GM12878 (cell line): ENCODE data around the gene PACS1. TPM values are rescaled to one million over a fixed set of nuclear protein-coding genes. Genes with fewer than 3 reads are reported as not detected.

Source experiments
- ATAC-seq: fragments of 200-7000 bp; cut with Tn5 transposase; 3 replicates; pipeline ENCODE4 v1.9.1; 2020; ENCODE audit warnings: mild to moderate bottlenecking, moderate library complexity
- BruUV-seq: library from RNA; stranded (reverse); fragments of 400-500 nt; replicated peaks from 2 replicates; lab custom pipeline; 2021; lab: Mats Ljungman, UMichigan
- CTCF ChIA-PET: fragments of 300-600 bp; sonication (Branson Sonifier 250); formaldehyde crosslinking; extraction: SDS; loops from one replicate; lab custom pipeline; 2021; ENCODE audit warnings: inconsistent platforms; lab: Yijun Ruan, JAX
- POLR2A ChIA-PET: fragments of 350-600 bp; formaldehyde crosslinking; extraction: SDS; loops from one replicate; lab custom pipeline; 2021; ENCODE audit warnings: inconsistent platforms; lab: Charles Lee
- RAD21 ChIA-PET: fragments of 300-600 bp; sonication (Branson Sonifier 250); formaldehyde crosslinking; loops from one replicate; lab custom pipeline; 2023; ENCODE audit warnings: antibody characterized with exemption; ENCODE audit not compliant: unreplicated experiment; lab: Charles Lee
- SMC1A ChIA-PET: fragments of 300-600 bp; sonication (Branson Sonifier 250); formaldehyde crosslinking; loops from one replicate; lab custom pipeline; 2023; ENCODE audit not compliant: unreplicated experiment, uncharacterized antibody; lab: Charles Lee
- DNase-seq: peaks from one replicate; pipeline ENCODE4 v3.0.0-alpha.2; 2011; ENCODE audit warnings: low read depth, low spot score
- FAIRE-seq: peaks from 3 replicates; lab custom pipeline; 2011; peaks lifted over from hg19 to GRCh38; lab: Jason Lieb, UNC
- H2AFZ ChIP-seq: 2 replicates; pipeline ENCODE4 v1.6.0; 2011; ENCODE audit warnings: low read depth, low read length, control low read depth; ENCODE audit not compliant: control insufficient read depth
- H3K27ac ChIP-seq: 2 replicates; pipeline ENCODE4 v1.5.1; 2011; ENCODE audit warnings: control low read depth; ENCODE audit not compliant: control insufficient read depth, insufficient read depth
- H3K27me3 ChIP-seq, 2 experiments: replicated peaks in 1 of 2; 2 replicates each; pipeline versions ENCODE4 v1.6.0 to v1.6.1; 2011; ENCODE audit warnings: low read length in 1 of 2; ENCODE audit not compliant: control insufficient read depth in 2 of 2, insufficient read depth in 2 of 2
- H3K36me3 ChIP-seq, 2 experiments: 2 replicates each; pipeline ENCODE4 v1.5.1; 2011; ENCODE audit warnings: low read length in 1 of 2; ENCODE audit not compliant: control insufficient read depth in 2 of 2, insufficient read depth in 2 of 2
- H3K4me1 ChIP-seq: 2 replicates; pipeline ENCODE4 v1.6.1; 2011; ENCODE audit warnings: mild to moderate bottlenecking, low read length, moderate library complexity, mixed read lengths; ENCODE audit not compliant: control insufficient read depth, insufficient read depth
- H3K4me2 ChIP-seq: 2 replicates; pipeline ENCODE4 v1.6.0; 2011; ENCODE audit warnings: control low read depth; ENCODE audit not compliant: control insufficient read depth, insufficient read depth
- H3K4me3 ChIP-seq: fragments of 200-600 bp; sonication (generic); 2 replicates; pipeline ENCODE4 v1.5.1; 2016
- H3K79me2 ChIP-seq: 2 replicates; pipeline ENCODE4 v1.6.0; 2011; ENCODE audit warnings: low read length; ENCODE audit not compliant: control insufficient read depth, insufficient read depth
- H3K9ac ChIP-seq: 2 replicates; pipeline ENCODE4 v1.8.0; 2011; ENCODE audit warnings: low read length, control low read depth, mixed read lengths; ENCODE audit not compliant: control insufficient read depth, insufficient read depth
- H3K9me3 ChIP-seq: replicated peaks from 3 replicates; pipeline ENCODE4 v1.5.1; 2011; ENCODE audit warnings: mild to moderate bottlenecking, low read length; ENCODE audit not compliant: control insufficient read depth, insufficient read depth
- H4K20me1 ChIP-seq: 2 replicates; pipeline ENCODE4 v1.6.0; 2011; ENCODE audit not compliant: control insufficient read depth, insufficient read depth
- ASH2L ChIP-seq: fragments of 300-600, 200-600 bp; sonication (generic); IDR thresholded peaks from 2 replicates; pipeline ENCODE4 v1.6.1; 2017; ENCODE audit warnings: low read depth, mild to moderate bottlenecking, borderline replicate concordance
- BCL3 ChIP-seq: IDR thresholded peaks from 2 replicates; pipeline ENCODE4 v1.6.1; 2011; ENCODE audit warnings: borderline replicate concordance, low read depth, mild to moderate bottlenecking, moderate library complexity, low read length; ENCODE audit not compliant: insufficient read depth, poor library complexity, severe bottlenecking
- CHD4 ChIP-seq: fragments of 200-600 bp; sonication (generic); IDR thresholded peaks from 2 replicates; pipeline ENCODE4 v1.6.1; 2016; ENCODE audit warnings: mild to moderate bottlenecking
- CREM ChIP-seq: IDR thresholded peaks from 2 replicates; pipeline ENCODE4 v1.6.1; 2014; ENCODE audit warnings: antibody characterized with exemption, low read depth
- DPF2 ChIP-seq: fragments of 450-650 bp; IDR thresholded peaks from 2 replicates; pipeline ENCODE4 v1.6.1; 2017; ENCODE audit warnings: mild to moderate bottlenecking
- EED ChIP-seq: sonication (generic); IDR thresholded peaks from 2 replicates; pipeline ENCODE4 v1.6.1; 2016; ENCODE audit warnings: antibody characterized with exemption, low read depth
- IRF5 ChIP-seq: fragments of 450-650 bp; IDR thresholded peaks from 2 replicates; pipeline ENCODE4 v1.6.1; 2017; ENCODE audit warnings: borderline replicate concordance
- PAX8 ChIP-seq: fragments of 450-650 bp; IDR thresholded peaks from 2 replicates; pipeline ENCODE4 v1.6.1; 2017; ENCODE audit warnings: mild to moderate bottlenecking, moderate library complexity
- RCOR1 ChIP-seq: conservative IDR thresholded peaks from 2 replicates; pipeline ENCODE4 v1.6.1; 2012; ENCODE audit warnings: low read depth, low read length, improper control_type of control experiment
- RFX5 ChIP-seq: IDR thresholded peaks from 2 replicates; pipeline ENCODE4 v1.6.1; 2011; ENCODE audit warnings: low read depth, low read length, improper control_type of control experiment
- RUNX3 ChIP-seq: IDR thresholded peaks from 2 replicates; pipeline ENCODE4 v1.6.1; 2012; ENCODE audit warnings: low read length, inconsistent platforms
- TCF12 ChIP-seq: IDR thresholded peaks from 2 replicates; pipeline ENCODE4 v1.6.1; 2011; ENCODE audit warnings: low read depth, mild to moderate bottlenecking, low read length
- WGBS: methylation state at CpG from one replicate; pipeline ENCODE4 v1.1.6; 2016; ENCODE audit warnings: low lambda C conversion rate; ENCODE audit not compliant: insufficient replicate concordance, insufficient coverage; ENCODE audit errors: missing lambda C conversion rate; 5-methylcytosine and 5-hydroxymethylcytosine counted together
- in situ Hi-C: fragments of 300-500 bp; cut with MboI; formaldehyde crosslinking; loops from 9 replicates; pipeline ENCODE4 v1.14.3; 2018; ENCODE audit warnings: mixed read lengths
- intact Hi-C: fragments of 100-400 bp; cut with micrococcal nuclease; formaldehyde crosslinking; loops from one replicate; pipeline ENCODE4 v1.14.2; 2022; ENCODE audit not compliant: unreplicated experiment
- polyA plus RNA-seq, 11 experiments: library from polyadenylated mRNA; depleted of rRNA in 4 of 11; unstranded in 6 of 11; stranded (reverse) in 5 of 11; fragments of >200 nt; fragmentation: Nextera tagmentation in 4 of 11; fragmentation: Illumina TruSeq in 1 of 11; extraction: Ambion mirVana in 4 of 11; extraction: Trizol in 1 of 11; gene quantifications; 1 replicate in 1 of 11; 2 replicates in 10 of 11; pipeline versions ENCODE4 v1.2.1 to v1.2.3, GENCODE V29; 2011 to 2016; ENCODE audit warnings: inconsistent platforms in 2 of 11, missing spikeins in 2 of 11, low read depth in 1 of 11
- total RNA-seq, 4 experiments: library from RNA; depleted of rRNA in 3 of 4; stranded (reverse); fragments of >200 nt in 3 of 4; fragmentation: Illumina TruSeq in 1 of 4; extraction: Trizol in 1 of 4; gene quantifications; 2 replicates each; pipeline versions ENCODE4 v1.2.1 to v1.2.3, GENCODE V29; 2013 to 2021
- TF ChIP-seq, protein P1 (sequence below): IDR thresholded peaks from 2 replicates; pipeline ENCODE4 v1.6.1; 2012; ENCODE audit warnings: low read depth, low read length, improper control_type of control experiment
- TF ChIP-seq, protein P2 (sequence below): fragments of 450-650 bp; IDR thresholded peaks from 2 replicates; pipeline ENCODE4 v1.6.1; 2017; ENCODE audit warnings: mild to moderate bottlenecking, moderate library complexity

PACS1 gene
- total and polyA plus RNA-seq, 10 of the 15 experiments (the other 5 are each of a cell fraction or from before 2014, with no cell fraction given) = 1.1 to 74.3 (median 17.9) TPM

GRCh38 chr11:66267039-66267378, 196.9 kb downstream of the PACS1 start:
- no peak for DNase-seq
- Histone ChIP-seq H2AFZ (peak overlapping the region; percentile 73), H3K4me3 (peak overlapping the region; percentile 61; the same call in 1 of the 2 replicates), H3K9me3 (no peaks in the 10 kb centered on the region), H3K36me3 (peaks cover 16 to 30% of the 10 kb centered on the region in 2 experiments), H3K4me2 (peak overlapping the region; percentile 99), H3K79me2 (peaks cover 27% of the 10 kb centered on the region), H4K20me1 (no peaks in the 10 kb centered on the region), H3K27ac (no peak overlapping the region), H3K27me3 (no peaks in the 10 kb centered on the region), H3K4me1 (peaks cover 11% of the 10 kb centered on the region), H3K9ac (peak overlapping the region; percentile 31; the same call in 1 of the 2 replicates)
- ATAC-seq = no peak
- SMC1A ChIA-PET = interaction anchor here (1.0 to 2.4 kb wide), 4 partner anchors 13 to 244 kb away, joined by 3 to 10 read pairs (median 5); no protein-coding TSS in a partner anchor
- RAD21 ChIA-PET = interaction anchor here (1.3 kb wide), 1 partner anchor 16 kb away, joined by 5 read pairs; no protein-coding TSS in a partner anchor
- POLR2A ChIA-PET = interaction anchor here (0.6 to 2.6 kb wide), 11 partner anchors 14 to 377 kb away, joined by 3 to 26 read pairs (median 4); partner anchors contain the start of genes SF3B2 and YIF1A
- TF ChIP-seq IRF5 = no peak
- no peak for TF ChIP-seq EED
- no peak for TF ChIP-seq TCF12
- TF ChIP-seq, protein P1, sequence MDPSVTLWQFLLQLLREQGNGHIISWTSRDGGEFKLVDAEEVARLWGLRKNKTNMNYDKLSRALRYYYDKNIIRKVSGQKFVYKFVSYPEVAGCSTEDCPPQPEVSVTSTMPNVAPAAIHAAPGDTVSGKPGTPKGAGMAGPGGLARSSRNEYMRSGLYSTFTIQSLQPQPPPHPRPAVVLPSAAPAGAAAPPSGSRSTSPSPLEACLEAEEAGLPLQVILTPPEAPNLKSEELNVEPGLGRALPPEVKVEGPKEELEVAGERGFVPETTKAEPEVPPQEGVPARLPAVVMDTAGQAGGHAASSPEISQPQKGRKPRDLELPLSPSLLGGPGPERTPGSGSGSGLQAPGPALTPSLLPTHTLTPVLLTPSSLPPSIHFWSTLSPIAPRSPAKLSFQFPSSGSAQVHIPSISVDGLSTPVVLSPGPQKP = no peak
- no peak for TF ChIP-seq CHD4
- TF ChIP-seq DPF2 = no peak
- no peak for TF ChIP-seq RFX5
- TF ChIP-seq CREM = no peak
- no peak for TF ChIP-seq RUNX3
- TF ChIP-seq BCL3 = no peak
- no peak for TF ChIP-seq PAX8
- TF ChIP-seq, protein P2, sequence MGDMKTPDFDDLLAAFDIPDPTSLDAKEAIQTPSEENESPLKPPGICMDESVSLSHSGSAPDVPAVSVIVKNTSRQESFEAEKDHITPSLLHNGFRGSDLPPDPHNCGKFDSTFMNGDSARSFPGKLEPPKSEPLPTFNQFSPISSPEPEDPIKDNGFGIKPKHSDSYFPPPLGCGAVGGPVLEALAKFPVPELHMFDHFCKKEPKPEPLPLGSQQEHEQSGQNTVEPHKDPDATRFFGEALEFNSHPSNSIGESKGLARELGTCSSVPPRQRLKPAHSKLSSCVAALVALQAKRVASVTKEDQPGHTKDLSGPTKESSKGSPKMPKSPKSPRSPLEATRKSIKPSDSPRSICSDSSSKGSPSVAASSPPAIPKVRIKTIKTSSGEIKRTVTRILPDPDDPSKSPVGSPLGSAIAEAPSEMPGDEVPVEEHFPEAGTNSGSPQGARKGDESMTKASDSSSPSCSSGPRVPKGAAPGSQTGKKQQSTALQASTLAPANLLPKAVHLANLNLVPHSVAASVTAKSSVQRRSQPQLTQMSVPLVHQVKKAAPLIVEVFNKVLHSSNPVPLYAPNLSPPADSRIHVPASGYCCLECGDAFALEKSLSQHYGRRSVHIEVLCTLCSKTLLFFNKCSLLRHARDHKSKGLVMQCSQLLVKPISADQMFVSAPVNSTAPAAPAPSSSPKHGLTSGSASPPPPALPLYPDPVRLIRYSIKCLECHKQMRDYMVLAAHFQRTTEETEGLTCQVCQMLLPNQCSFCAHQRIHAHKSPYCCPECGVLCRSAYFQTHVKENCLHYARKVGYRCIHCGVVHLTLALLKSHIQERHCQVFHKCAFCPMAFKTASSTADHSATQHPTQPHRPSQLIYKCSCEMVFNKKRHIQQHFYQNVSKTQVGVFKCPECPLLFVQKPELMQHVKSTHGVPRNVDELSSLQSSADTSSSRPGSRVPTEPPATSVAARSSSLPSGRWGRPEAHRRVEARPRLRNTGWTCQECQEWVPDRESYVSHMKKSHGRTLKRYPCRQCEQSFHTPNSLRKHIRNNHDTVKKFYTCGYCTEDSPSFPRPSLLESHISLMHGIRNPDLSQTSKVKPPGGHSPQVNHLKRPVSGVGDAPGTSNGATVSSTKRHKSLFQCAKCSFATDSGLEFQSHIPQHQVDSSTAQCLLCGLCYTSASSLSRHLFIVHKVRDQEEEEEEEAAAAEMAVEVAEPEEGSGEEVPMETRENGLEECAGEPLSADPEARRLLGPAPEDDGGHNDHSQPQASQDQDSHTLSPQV = no peak
- no peak for TF ChIP-seq RCOR1
- no peak for TF ChIP-seq ASH2L
- in situ Hi-C loops (no loop called here), intact Hi-C loops (no loop called here)
- no peak for FAIRE-seq
- 33% methylated on average over 13 of the region's 13 CpGs for WGBS
- CTCF ChIA-PET = interaction anchor here (1.3 to 1.6 kb wide), 3 partner anchors 22 to 198 kb away, joined by 3 to 5 read pairs (median 5); partner anchors contain the start of gene YIF1A
- no TSS peak for BruUV-seq
